HepG2 (cell line): Measurements from ENCODE around the gene EEFSEC. TPM values are rescaled to one million over a fixed set of nuclear protein-coding genes. Genes with fewer than 3 reads are reported as not detected.
A peak's percentile ranks its signal among the peaks of the same experiment; 100 is the strongest.

Source experiments
- ATF3 ChIP-seq: sonication (generic); formaldehyde crosslinking; IDR thresholded peaks from 2 replicates; pipeline ENCODE4 v1.4.0; 2020; ENCODE audit warnings: missing genetic modification reagents
- E2F1 ChIP-seq: sonication (generic); formaldehyde crosslinking; IDR thresholded peaks from 2 replicates; pipeline ENCODE4 v1.5.0; 2020; ENCODE audit warnings: missing genetic modification reagents
- KIAA2018 ChIP-seq: sonication (generic); formaldehyde crosslinking; IDR thresholded peaks from 2 replicates; pipeline ENCODE4 v1.5.0; 2020; ENCODE audit warnings: mild to moderate bottlenecking, missing genetic modification reagents, borderline replicate concordance
- SNAPC4 ChIP-seq: sonication (generic); formaldehyde crosslinking; IDR thresholded peaks from 2 replicates; pipeline ENCODE4 v1.4.0; 2020; ENCODE audit warnings: mild to moderate bottlenecking, missing genetic modification reagents
- ZNF543 ChIP-seq: sonication (generic); formaldehyde crosslinking; IDR thresholded peaks from 2 replicates; pipeline ENCODE4 v1.4.0; 2020; ENCODE audit warnings: mild to moderate bottlenecking, missing genetic modification reagents
- ZNF710 ChIP-seq: sonication (generic); formaldehyde crosslinking; IDR thresholded peaks from 2 replicates; pipeline ENCODE4 v1.5.0; 2020; ENCODE audit warnings: mild to moderate bottlenecking, missing genetic modification reagents, borderline replicate concordance
- polyA plus RNA-seq, 8 experiments: library from polyadenylated mRNA; depleted of rRNA in 3 of 8; stranded (reverse) in 7 of 8; unstranded in 1 of 8; fragments of >200 nt; fragmentation: Illumina TruSeq in 4 of 8; extraction: Trizol in 4 of 8; gene quantifications; 2 replicates each; pipeline versions ENCODE4 v1.2.1 to v1.2.3, GENCODE V29; 2011 to 2016; ENCODE audit warnings: low read depth in 4 of 8, missing spikeins in 1 of 8, mixed read lengths in 1 of 8; ENCODE audit not compliant: insufficient read depth in 1 of 8
- total RNA-seq, 5 experiments: library from RNA; depleted of rRNA; stranded (reverse); fragments of >200 nt; fragmentation: Illumina TruSeq; extraction: Trizol; gene quantifications; 2 replicates each; pipeline ENCODE4 v1.2.3, GENCODE V29; 2016; ENCODE audit warnings: low read depth in 1 of 5

EEFSEC gene
- total and polyA plus RNA-seq, 2 of the 13 experiments (the other 11 are each of a cell fraction or from before 2014, with no cell fraction given) = 6.4 to 24.2 TPM

GRCh38 chr3:128353991-128354687 lies 200.9 kb downstream of the EEFSEC start (continued):
- TF ChIP-seq SNAPC4 (CRISPR knock-in tag) = no peak
- TF ChIP-seq ZNF543 (CRISPR knock-in tag) = no peak
- TF ChIP-seq KIAA2018 = no peak
- TF ChIP-seq E2F1 (CRISPR knock-in tag) = no peak
- TF ChIP-seq ATF3 (CRISPR knock-in tag) = no peak
- 0 out of 2 replicates have a peak, but pooled peaks have one; percentile 30 for TF ChIP-seq ZNF710 (CRISPR knock-in tag)
